ENCODE measurements around the gene CPNE4.

Gene CPNE4

GRCh38 chr3:132034486-132035464 lies at the start of gene CPNE4:
TSS of gene CPNE4 (minus strand) at chr3:132035014.
- TF ChIP-seq ZFX (IDR thresholded peaks at IDR 0.05) (no peak), CTCF (conservative IDR thresholded peaks at IDR 0.05) (peak; percentile 98)
- no peak within 1 kb of the TSS for H3K27ac ChIP-seq

- TF ChIP-seq ZFX (IDR thresholded peaks at IDR 0.05) (no peak), CTCF (conservative IDR thresholded peaks at IDR 0.05) (no peak)
- no peak overlapping the region for H3K27ac ChIP-seq
Observed at GRCh38 chr3:132083583-132084279, 48.9 kb upstream of the CPNE4 start.

GRCh38 chr3:132083159-132083558 lies 48.3 kb upstream of the CPNE4 start:
- no peak overlapping the region for H3K27ac ChIP-seq
- TF ChIP-seq CTCF (conservative IDR thresholded peaks at IDR 0.05) (no peak), ZFX (IDR thresholded peaks at IDR 0.05) (no peak)

- TF ChIP-seq ZFX (IDR thresholded peaks at IDR 0.05) (no peak), CTCF (conservative IDR thresholded peaks at IDR 0.05) (no peak)
- H3K27ac ChIP-seq, result no peak overlapping the region
Observed at GRCh38 chr3:132079147-132079546, 44.3 kb upstream of the CPNE4 start.

- TF ChIP-seq ZFX (IDR thresholded peaks at IDR 0.05) (no peak), CTCF (conservative IDR thresholded peaks at IDR 0.05) (no peak)
- H3K27ac ChIP-seq, result no peak overlapping the region
Observed at GRCh38 chr3:132073771-132074170, 39.0 kb upstream of the CPNE4 start.

- no peak overlapping the region for H3K27ac ChIP-seq
- TF ChIP-seq CTCF (conservative IDR thresholded peaks at IDR 0.05), result no peak
- TF ChIP-seq ZFX (IDR thresholded peaks at IDR 0.05), result no peak
Observed at GRCh38 chr3:132071043-132071442, 36.2 kb upstream of the CPNE4 start.

- TF ChIP-seq ZFX (IDR thresholded peaks at IDR 0.05), result no peak
- no peak for TF ChIP-seq CTCF (conservative IDR thresholded peaks at IDR 0.05)
- H3K27ac ChIP-seq, result no peak overlapping the region
Observed at GRCh38 chr3:132064114-132064513, 29.3 kb upstream of the CPNE4 start.
